ENCODE results near the gene KLK1.

Gene KLK1

DNA sequence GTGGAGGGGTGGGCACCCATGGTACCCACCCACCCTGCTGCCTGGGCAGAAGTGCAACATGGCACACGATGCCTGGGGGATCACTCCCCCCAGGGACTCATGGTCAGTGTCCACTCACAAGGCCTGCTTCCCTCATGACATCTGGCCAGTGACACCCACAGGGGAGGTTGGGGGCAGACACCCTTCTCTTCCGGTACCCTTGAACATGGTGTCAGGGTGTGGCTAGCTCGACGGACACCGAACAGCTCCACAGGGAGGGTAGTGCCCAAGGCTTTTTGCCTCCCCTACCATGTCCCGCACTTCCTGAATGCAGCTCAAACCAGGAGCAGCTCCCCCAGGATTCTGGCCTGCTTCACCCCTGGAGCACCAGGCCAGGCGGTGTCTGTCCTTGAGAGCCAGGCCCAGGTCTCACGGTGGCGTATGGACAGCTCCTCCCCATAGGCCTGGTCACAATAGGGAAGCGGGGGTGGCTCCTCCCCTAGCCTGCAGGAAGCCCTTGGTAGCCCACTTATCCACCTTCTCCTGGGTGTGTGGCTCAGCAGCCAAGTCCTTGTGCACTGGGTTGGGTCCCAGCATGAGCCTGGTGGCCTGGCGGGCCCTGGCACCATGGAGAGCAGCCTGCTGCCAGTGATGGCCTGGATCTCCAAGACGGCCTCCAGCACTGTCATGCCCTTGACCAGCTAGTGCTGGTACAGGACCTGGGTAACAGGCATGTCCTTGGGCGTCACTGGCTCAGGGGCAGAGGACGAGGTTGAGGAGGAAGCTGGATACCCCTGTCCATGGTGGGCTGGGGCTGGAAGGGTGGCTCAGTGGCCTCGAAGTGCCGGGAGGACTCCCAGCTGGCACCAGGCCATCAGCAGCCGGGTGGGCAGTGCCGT is 25.6 kb downstream of the KLK1 start:
- TF ChIP-seq, protein P1, sequence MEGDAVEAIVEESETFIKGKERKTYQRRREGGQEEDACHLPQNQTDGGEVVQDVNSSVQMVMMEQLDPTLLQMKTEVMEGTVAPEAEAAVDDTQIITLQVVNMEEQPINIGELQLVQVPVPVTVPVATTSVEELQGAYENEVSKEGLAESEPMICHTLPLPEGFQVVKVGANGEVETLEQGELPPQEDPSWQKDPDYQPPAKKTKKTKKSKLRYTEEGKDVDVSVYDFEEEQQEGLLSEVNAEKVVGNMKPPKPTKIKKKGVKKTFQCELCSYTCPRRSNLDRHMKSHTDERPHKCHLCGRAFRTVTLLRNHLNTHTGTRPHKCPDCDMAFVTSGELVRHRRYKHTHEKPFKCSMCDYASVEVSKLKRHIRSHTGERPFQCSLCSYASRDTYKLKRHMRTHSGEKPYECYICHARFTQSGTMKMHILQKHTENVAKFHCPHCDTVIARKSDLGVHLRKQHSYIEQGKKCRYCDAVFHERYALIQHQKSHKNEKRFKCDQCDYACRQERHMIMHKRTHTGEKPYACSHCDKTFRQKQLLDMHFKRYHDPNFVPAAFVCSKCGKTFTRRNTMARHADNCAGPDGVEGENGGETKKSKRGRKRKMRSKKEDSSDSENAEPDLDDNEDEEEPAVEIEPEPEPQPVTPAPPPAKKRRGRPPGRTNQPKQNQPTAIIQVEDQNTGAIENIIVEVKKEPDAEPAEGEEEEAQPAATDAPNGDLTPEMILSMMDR (IDR thresholded peaks at IDR 0.05; ENCODE audit: borderline replicate concordance, control extremely low read depth, extremely low read depth, insufficient read depth, missing control alignments): no peak
- in situ Hi-C loops (cut with MboI; ENCODE audit: low sequenced_read_pairs, unreplicated experiment): loop anchor here (10.0 to 25.0 kb wide), 3 partner anchors 117 to 436 kb away; partner anchors contain the start of genes KLK4 and NAPSA
- DNase-seq (ENCODE audit: low spot score): no peak

DNA sequence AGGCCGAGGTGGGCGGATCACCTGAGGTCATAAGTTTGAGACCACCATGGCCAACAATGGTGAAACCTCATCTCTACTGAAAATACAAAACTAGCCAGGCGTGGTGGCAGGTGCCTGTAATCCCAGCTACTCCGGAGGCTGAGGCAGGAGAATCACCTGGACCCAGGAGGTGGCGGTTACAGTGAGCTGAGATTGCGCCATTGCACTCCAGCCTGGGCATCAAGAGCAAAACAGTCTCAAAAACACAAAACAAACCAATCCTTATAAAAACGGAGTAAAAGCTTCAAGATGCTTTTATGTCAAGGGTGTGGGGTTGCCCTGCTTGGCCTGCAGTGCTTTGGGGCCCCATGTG is 26.2 kb downstream of the KLK1 start:
- in situ Hi-C loops (cut with MboI; ENCODE audit: low sequenced_read_pairs, unreplicated experiment): loop anchor here (10.0 to 25.0 kb wide), 3 partner anchors 117 to 435 kb away; partner anchors contain the start of genes KLK4 and NAPSA
- TF ChIP-seq, protein P1 (IDR thresholded peaks at IDR 0.05; ENCODE audit: borderline replicate concordance, control extremely low read depth, extremely low read depth, insufficient read depth, missing control alignments): no peak
- no peak for DNase-seq (ENCODE audit: low spot score)

DNA sequence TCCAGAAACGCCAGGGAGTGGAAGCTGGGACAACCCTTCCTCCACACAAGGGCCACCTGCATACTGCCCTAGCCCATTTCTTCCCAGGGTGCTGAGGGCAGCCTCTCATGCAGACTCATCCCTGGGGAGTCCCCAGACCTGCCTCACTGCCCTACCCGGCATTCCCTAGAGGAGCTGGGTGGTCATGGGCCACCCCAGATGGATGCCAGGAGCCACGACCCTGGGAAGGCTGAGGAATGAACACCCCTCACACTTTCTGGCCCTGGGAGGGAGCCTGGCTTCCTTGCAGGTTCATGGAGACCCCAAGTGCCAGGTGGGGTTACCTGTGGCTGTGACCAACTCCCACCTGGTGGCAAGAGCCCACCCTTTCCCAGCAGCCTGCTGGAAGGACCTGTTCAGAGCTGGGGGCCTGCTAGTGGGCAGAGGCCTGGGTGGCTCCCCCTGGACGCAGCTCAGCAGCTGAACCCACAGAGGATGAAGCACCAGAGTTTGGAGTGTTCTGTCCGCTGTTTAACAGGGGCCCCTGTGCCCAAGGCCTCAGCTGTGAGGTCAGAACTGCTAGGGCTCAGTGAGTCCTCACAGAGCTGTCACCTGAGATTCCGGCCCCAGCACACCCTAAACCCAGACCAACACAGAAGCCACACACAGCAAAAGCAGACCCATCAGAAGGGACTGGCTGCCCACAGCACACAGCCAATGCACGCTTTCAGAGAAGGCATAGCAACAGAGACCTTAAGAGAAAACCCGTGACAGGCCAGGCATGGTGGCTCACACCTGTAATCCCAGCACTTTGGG is 26.8 kb downstream of the KLK1 start:
- TF ChIP-seq, protein P1 (IDR thresholded peaks at IDR 0.05; ENCODE audit: borderline replicate concordance, control extremely low read depth, extremely low read depth, insufficient read depth, missing control alignments): no peak
- in situ Hi-C loops (cut with MboI; ENCODE audit: low sequenced_read_pairs, unreplicated experiment): loop anchor here (10.0 to 25.0 kb wide), 3 partner anchors 118 to 435 kb away; partner anchors contain the start of genes KLK4 and NAPSA
- no peak for DNase-seq (ENCODE audit: low spot score)

DNA sequence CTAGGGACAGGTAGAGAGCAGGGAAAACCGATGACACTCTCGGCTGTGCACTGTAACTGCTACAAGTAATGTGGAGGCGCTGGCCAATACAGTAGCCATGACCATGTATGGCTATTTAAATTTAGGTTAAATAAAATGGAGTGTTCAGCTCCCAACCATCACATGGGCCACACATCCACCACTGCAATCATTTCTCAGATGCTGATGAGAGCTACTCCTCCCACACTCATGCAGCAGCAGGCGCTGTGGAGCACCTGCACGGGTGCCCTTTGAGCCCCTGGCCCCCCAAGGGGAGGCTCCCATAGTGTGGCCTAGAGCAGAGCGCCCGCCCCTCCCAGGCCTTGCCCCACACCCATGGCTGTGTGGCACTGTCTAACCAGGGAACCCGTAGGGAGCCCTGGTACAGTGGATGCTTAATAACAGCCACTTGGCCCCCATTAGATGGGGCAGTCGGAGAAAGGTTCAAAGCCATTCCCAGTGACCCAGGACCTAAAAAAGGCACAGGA is 27.4 kb downstream of the KLK1 start:
- DNase-seq (ENCODE audit: low spot score): peak; percentile 37
- in situ Hi-C loops (cut with MboI; ENCODE audit: low sequenced_read_pairs, unreplicated experiment): loop anchor here (10.0 to 25.0 kb wide), 3 partner anchors 119 to 434 kb away; partner anchors contain the start of genes KLK4 and NAPSA
- TF ChIP-seq, protein P1 (IDR thresholded peaks at IDR 0.05; ENCODE audit: borderline replicate concordance, control extremely low read depth, extremely low read depth, insufficient read depth, missing control alignments): peak; percentile 10

DNA sequence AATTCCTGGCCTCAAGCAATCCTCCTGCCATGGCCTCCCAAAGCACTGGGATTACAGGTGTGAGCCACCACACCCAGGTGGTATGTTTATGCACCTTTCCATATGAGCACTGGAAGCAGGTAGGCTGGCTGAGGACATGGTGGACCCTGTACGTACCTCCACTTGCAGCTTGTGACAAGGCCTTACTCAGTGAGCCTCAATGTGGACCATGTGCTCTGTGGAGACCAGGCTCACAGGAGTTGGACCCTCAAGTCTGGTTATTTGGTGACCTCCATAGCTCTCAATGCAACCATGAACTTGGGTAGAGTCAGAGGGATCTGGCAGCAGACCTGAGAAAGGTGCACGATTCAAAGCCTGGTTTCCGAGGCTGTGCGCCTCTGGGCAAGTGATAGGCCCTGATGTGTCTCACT is 27.9 kb downstream of the KLK1 start:
- no peak for DNase-seq (ENCODE audit: low spot score)
- TF ChIP-seq, protein P1 (IDR thresholded peaks at IDR 0.05; ENCODE audit: borderline replicate concordance, control extremely low read depth, extremely low read depth, insufficient read depth, missing control alignments): no peak
- in situ Hi-C loops (cut with MboI; ENCODE audit: low sequenced_read_pairs, unreplicated experiment): loop anchor here (10.0 to 25.0 kb wide), 3 partner anchors 119 to 433 kb away; partner anchors contain the start of genes KLK4 and NAPSA
